GM12878 (cell line): ENCODE measurements around the gene SYNCRIP. TPM values are rescaled to one million over a fixed set of nuclear protein-coding genes. Genes with fewer than 3 reads are reported as not detected.
A peak's percentile ranks its signal among the peaks of the same experiment; 100 is the strongest.

Source experiments
- BACH1 ChIP-seq: fragments of 450-650 bp; IDR thresholded peaks from 2 replicates; pipeline ENCODE4 v1.6.1; 2017; ENCODE audit warnings: mild to moderate bottlenecking, borderline replicate concordance
- BMI1 ChIP-seq: fragments of 450-650 bp; IDR thresholded peaks from 2 replicates; pipeline ENCODE4 v1.6.1; 2016; ENCODE audit warnings: mild to moderate bottlenecking, moderate library complexity, borderline replicate concordance
- BRCA1 ChIP-seq: IDR thresholded peaks from 2 replicates; pipeline ENCODE4 v1.6.1; 2011; ENCODE audit warnings: low read depth, low read length, improper control_type of control experiment
- CBX5 ChIP-seq: sonication (generic); IDR thresholded peaks from 2 replicates; pipeline ENCODE4 v1.6.1; 2016; ENCODE audit warnings: low read depth, moderate library complexity, mild to moderate bottlenecking, inconsistent platforms
- CEBPB ChIP-seq, 2 experiments: fragments of 150-350 bp in 1 of 2; IDR thresholded peaks; 2 replicates each; pipeline ENCODE4 v1.6.1; 2012 to 2014; ENCODE audit warnings: low read depth in 2 of 2, low read length in 2 of 2, borderline replicate concordance in 1 of 2, inconsistent platforms in 1 of 2
- CTCF ChIP-seq, 3 experiments: IDR thresholded peaks in 2 of 3; conservative IDR thresholded peaks in 1 of 3; 2 replicates each; pipeline ENCODE4 v1.5.1; 2011; ENCODE audit warnings: low read depth in 3 of 3, low read length in 3 of 3, mild to moderate bottlenecking in 3 of 3, control low read depth in 2 of 3, moderate library complexity in 2 of 3, inconsistent platforms in 1 of 3, mixed read lengths in 1 of 3; ENCODE audit not compliant: control insufficient read depth in 2 of 3, insufficient read depth in 1 of 3; ENCODE audit errors: extremely low read depth in 1 of 3
- EED ChIP-seq: sonication (generic); IDR thresholded peaks from 2 replicates; pipeline ENCODE4 v1.6.1; 2016; ENCODE audit warnings: antibody characterized with exemption, low read depth
- EGR1 ChIP-seq, 2 experiments: IDR thresholded peaks; 1 replicate in 1 of 2; 2 replicates in 1 of 2; pipeline ENCODE4 v1.6.1; 2011 to 2012; ENCODE audit warnings: low read depth in 2 of 2, low read length in 2 of 2, borderline replicate concordance in 1 of 2, mild to moderate bottlenecking in 1 of 2, moderate library complexity in 1 of 2
- ELK1 ChIP-seq: IDR thresholded peaks from 2 replicates; pipeline ENCODE4 v1.6.1; 2012; ENCODE audit warnings: low read depth, low read length, improper control_type of control experiment
- FOXM1 ChIP-seq: IDR thresholded peaks from 2 replicates; pipeline ENCODE4 v1.6.1; 2012; ENCODE audit warnings: low read depth, mild to moderate bottlenecking, inconsistent platforms, low read length, moderate library complexity
- HCFC1 ChIP-seq: fragments of 150-350 bp; IDR thresholded peaks from 2 replicates; pipeline ENCODE4 v1.6.1; 2014; ENCODE audit warnings: low read length
- JUND ChIP-seq: IDR thresholded peaks from 2 replicates; pipeline ENCODE4 v1.6.1; 2012; ENCODE audit warnings: low read depth, mild to moderate bottlenecking, low read length, improper control_type of control experiment, moderate library complexity
- KAT2A ChIP-seq: conservative IDR thresholded peaks from 2 replicates; pipeline ENCODE4 v1.6.1; 2011; ENCODE audit warnings: low read depth, low read length; ENCODE audit not compliant: control insufficient read depth
- MEF2B ChIP-seq: fragments of 450-650 bp; IDR thresholded peaks from 2 replicates; pipeline ENCODE4 v1.6.1; 2018; ENCODE audit warnings: mild to moderate bottlenecking, moderate library complexity; ENCODE audit not compliant: partially characterized antibody, poor library complexity, severe bottlenecking
- MTA3 ChIP-seq: IDR thresholded peaks from 2 replicates; pipeline ENCODE4 v1.6.1; 2012; ENCODE audit warnings: low read length, inconsistent platforms, borderline replicate concordance
- MXI1 ChIP-seq: fragments of 150-350 bp; IDR thresholded peaks from 2 replicates; pipeline ENCODE4 v1.6.1; 2011; ENCODE audit warnings: low read depth, mild to moderate bottlenecking, inconsistent platforms, low read length, improper control_type of control experiment
- MYB ChIP-seq: fragments of 150-350 bp; IDR thresholded peaks from 2 replicates; pipeline ENCODE4 v1.6.1; 2014; ENCODE audit warnings: mild to moderate bottlenecking, low read depth, low read length, borderline replicate concordance
- NFYB ChIP-seq: IDR thresholded peaks from 2 replicates; pipeline ENCODE4 v1.6.1; 2011; ENCODE audit warnings: low read depth, mild to moderate bottlenecking, low read length, improper control_type of control experiment, moderate library complexity; ENCODE audit not compliant: insufficient read depth
- NR2C2 ChIP-seq: IDR thresholded peaks from 2 replicates; pipeline ENCODE4 v1.6.1; 2011; ENCODE audit warnings: borderline replicate concordance, low read depth; ENCODE audit not compliant: control insufficient read depth, insufficient read length
- RAD51 ChIP-seq: fragments of 450-650 bp; IDR thresholded peaks from 2 replicates; pipeline ENCODE4 v1.6.1; 2016; ENCODE audit warnings: moderate library complexity, mild to moderate bottlenecking, inconsistent platforms
- SMAD1 ChIP-seq: fragments of 450-650 bp; IDR thresholded peaks from 2 replicates; pipeline ENCODE4 v1.6.1; 2018; ENCODE audit warnings: mild to moderate bottlenecking, low read depth; ENCODE audit not compliant: partially characterized antibody
- SMC3 ChIP-seq: IDR thresholded peaks from 2 replicates; pipeline ENCODE4 v1.6.1; 2011; ENCODE audit warnings: low read length, improper control_type of control experiment, borderline replicate concordance
- SP1 ChIP-seq: IDR thresholded peaks from one replicate; pipeline ENCODE4 v1.6.1; 2011; ENCODE audit warnings: low read depth, low read length
- STAT3 ChIP-seq: IDR thresholded peaks from 2 replicates; pipeline ENCODE4 v1.6.1; 2011; ENCODE audit warnings: low read depth, low read length, improper control_type of control experiment
- TARDBP ChIP-seq: IDR thresholded peaks from 2 replicates; pipeline ENCODE4 v1.6.1; 2016; ENCODE audit warnings: borderline replicate concordance
- polyA plus RNA-seq, 11 experiments: library from polyadenylated mRNA; depleted of rRNA in 4 of 11; unstranded in 6 of 11; stranded (reverse) in 5 of 11; fragments of >200 nt; fragmentation: Nextera tagmentation in 4 of 11; fragmentation: Illumina TruSeq in 1 of 11; extraction: Ambion mirVana in 4 of 11; extraction: Trizol in 1 of 11; gene quantifications; 1 replicate in 1 of 11; 2 replicates in 10 of 11; pipeline versions ENCODE4 v1.2.1 to v1.2.3, GENCODE V29; 2011 to 2016; ENCODE audit warnings: inconsistent platforms in 2 of 11, missing spikeins in 2 of 11, low read depth in 1 of 11
- total RNA-seq, 4 experiments: library from RNA; depleted of rRNA in 3 of 4; stranded (reverse); fragments of >200 nt in 3 of 4; fragmentation: Illumina TruSeq in 1 of 4; extraction: Trizol in 1 of 4; gene quantifications; 2 replicates each; pipeline versions ENCODE4 v1.2.1 to v1.2.3, GENCODE V29; 2013 to 2021

The SYNCRIP gene
- total and polyA plus RNA-seq, 10 of the 15 experiments (the other 5 are each of a cell fraction or from before 2014, with no cell fraction given) = 28.4 to 255 (median 131) TPM

GRCh38 chr6:85594197-85594930 is 48.3 kb downstream of the SYNCRIP start (continued):
- no peak for TF ChIP-seq BACH1
- 0 out of 2 replicates have a peak, but pooled peaks have one; percentile 26 for TF ChIP-seq ELK1
- TF ChIP-seq BMI1 = no peak
- TF ChIP-seq STAT3 = no peak
- TF ChIP-seq BRCA1 = no peak
- 0 out of 2 replicates have a peak, but pooled peaks have one; percentile 22 for TF ChIP-seq MTA3
- no peak for TF ChIP-seq NR2C2
- no peak for TF ChIP-seq SP1
- no peak for TF ChIP-seq JUND
- no peak for TF ChIP-seq FOXM1
- no peak for TF ChIP-seq EED
- peak; percentile 87; the same call in 1 of the 2 replicates for TF ChIP-seq HCFC1
- no peak for TF ChIP-seq MYB
- TF ChIP-seq CBX5 = 0 out of 2 replicates have a peak, but pooled peaks have one; percentile 32
- no peak for TF ChIP-seq SMC3
- no peak for TF ChIP-seq TARDBP
- TF ChIP-seq SMAD1 = peak; percentile 35
- no peak for TF ChIP-seq RAD51
- no peak for TF ChIP-seq EGR1 (IDR thresholded peaks at IDR 0.05; ENCODE audit: borderline replicate concordance in 1 of 2, low read depth in 2 of 2, low read length in 2 of 2)
- TF ChIP-seq KAT2A = no peak
- TF ChIP-seq NFYB = 0 out of 2 replicates have a peak, but pooled peaks have one; percentile 3
- TF ChIP-seq MEF2B = no peak
- TF ChIP-seq CTCF (IDR thresholded peaks at IDR 0.05 in 2 of 3, conservative IDR thresholded peaks at IDR 0.05 in 1 of 3; ENCODE audit: control insufficient read depth in 2 of 3, extremely low read depth in 1 of 3, insufficient read depth in 1 of 3, low read depth in 3 of 3, low read length in 3 of 3) = no peak
- TF ChIP-seq CEBPB (IDR thresholded peaks at IDR 0.05; ENCODE audit: borderline replicate concordance in 1 of 2, low read depth in 2 of 2, low read length in 2 of 2) = no peak
- TF ChIP-seq MXI1 = no peak
